Activated CD8-positive, alpha-beta memory T cell treated with anti-CD3 and anti-CD28 coated beads for 48 hours (primary cell): ENCODE data around the gene PPM1N.

ENCODE experiments used
- DNase-seq, 3 experiments: peaks; one replicate each; pipeline ENCODE4 v3.0.0-alpha.2; 2020; ENCODE audit warnings: low read depth in 2 of 3, low spot score in 2 of 3

Gene PPM1N

GRCh38 chr19:45498411-45499195 is at the start of gene PPM1N:
Gene PPM1N (plus strand): TSS chr19:45498443. CDS start chr19:45498473, 30 bp downstream.
- DNase-seq: peak in 1 of 3 experiments; percentile 47

- no peak for DNase-seq
Measured at GRCh38 chr19:45448887-45449299, 49.4 kb upstream of the PPM1N start.

GRCh38 chr19:45450012-45450333 is 48.3 kb upstream of the PPM1N start:
- no peak for DNase-seq

- DNase-seq: no peak
Measured at GRCh38 chr19:45451131-45451849, 47.0 kb upstream of the PPM1N start.

- DNase-seq: no peak
Measured at GRCh38 chr19:45451850-45452387, 46.3 kb upstream of the PPM1N start.

GRCh38 chr19:45455707-45456499 is 42.3 kb upstream of the PPM1N start:
- DNase-seq: peak in 1 of 3 experiments; percentile 36

- DNase-seq: no peak
Measured at GRCh38 chr19:45456500-45456815, 41.8 kb upstream of the PPM1N start.

GRCh38 chr19:45457776-45458175 is 40.5 kb upstream of the PPM1N start:
- no peak for DNase-seq

GRCh38 chr19:45460807-45461347 is 37.4 kb upstream of the PPM1N start:
- no peak for DNase-seq

GRCh38 chr19:45462174-45462573 is 36.1 kb upstream of the PPM1N start:
- DNase-seq: no peak

GRCh38 chr19:45463241-45463640 is 35.0 kb upstream of the PPM1N start:
- no peak for DNase-seq

GRCh38 chr19:45464274-45464673 is 34.0 kb upstream of the PPM1N start:
- DNase-seq: no peak

GRCh38 chr19:45464852-45465441 is 33.3 kb upstream of the PPM1N start:
- DNase-seq: no peak

- DNase-seq: no peak
Measured at GRCh38 chr19:45467115-45467455, 31.2 kb upstream of the PPM1N start.

GRCh38 chr19:45467456-45468158 is 30.6 kb upstream of the PPM1N start, which contains the start of gene FOSB:
Gene FOSB (plus strand): TSS chr19:45467996. CDS start chr19:45468587, 591 bp downstream.
- peak; percentile 85 to 96 (median 95) for DNase-seq

GRCh38 chr19:45468159-45468651 is 30.0 kb upstream of the PPM1N start:
- no peak for DNase-seq

- no peak for DNase-seq
Measured at GRCh38 chr19:45468803-45469131, 29.5 kb upstream of the PPM1N start.

- DNase-seq: peak; percentile 83 to 92 (median 91)
Measured at GRCh38 chr19:45469132-45469944, 28.9 kb upstream of the PPM1N start.

- DNase-seq: no peak
Measured at GRCh38 chr19:45469945-45470761, 28.1 kb upstream of the PPM1N start.
